Measurements from ENCODE around the gene NTSR2.

GRCh38 chr2:11615209-11615608 lies 54.8 kb downstream of the NTSR2 start:
- TF ChIP-seq POLR2A (IDR thresholded peaks at IDR 0.05) (no peak), CTCF (IDR thresholded peaks at IDR 0.05) (no peak)

Data from right lobe of liver (tissue), 4 donors.